H1 (cell line): ENCODE results near the gene EML4. TPM values are rescaled to one million over a fixed set of nuclear protein-coding genes. Genes with fewer than 3 reads are reported as not detected.

ENCODE experiments used
- EP300 ChIP-seq, 2 experiments: IDR thresholded peaks; 1 replicate in 1 of 2; 2 replicates in 1 of 2; pipeline ENCODE4 v1.6.1; 2011 to 2012; ENCODE audit warnings: low read depth in 2 of 2, low read length in 2 of 2, mild to moderate bottlenecking in 2 of 2, borderline replicate concordance in 1 of 2, inconsistent platforms in 1 of 2, moderate library complexity in 1 of 2
- KDM1A ChIP-seq: fragments of 200-600, 300-600 bp; sonication (generic); IDR thresholded peaks from 2 replicates; pipeline ENCODE4 v1.7.1; 2016; ENCODE audit warnings: mild to moderate bottlenecking, low read length, borderline replicate concordance
- KDM5A ChIP-seq: fragments of 200-600 bp; IDR thresholded peaks from 2 replicates; pipeline ENCODE4 v1.7.1; 2012; ENCODE audit warnings: mild to moderate bottlenecking, low read length, inconsistent platforms, mixed read lengths
- polyA plus RNA-seq, 7 experiments: library from polyadenylated mRNA; depleted of rRNA in 3 of 7; stranded (reverse) in 5 of 7; unstranded in 2 of 7; fragments of >200 nt in 5 of 7; fragments of 200-250 nt in 2 of 7; gene quantifications; 1 replicate in 5 of 7; 2 replicates in 1 of 7; 4 replicates in 1 of 7; pipeline versions ENCODE4 v1.2.1 to v1.2.3, GENCODE V29; 2011 to 2013; ENCODE audit warnings: missing spikeins in 2 of 7, mixed read lengths in 2 of 7
- total RNA-seq: library from RNA; stranded (reverse); fragmentation: NEBNext Ultra II Directional; extraction: Animal tissue kit (Norgen Biotek cat#: 25700); gene quantifications from 2 replicates; pipeline ENCODE4 v1.2.1, GENCODE V29; 2021

EML4 gene
- total and polyA plus RNA-seq, 2 of the 8 experiments (the other 6 are each of a cell fraction or from before 2014, with no cell fraction given) = 50.1 to 104 TPM

DNA sequence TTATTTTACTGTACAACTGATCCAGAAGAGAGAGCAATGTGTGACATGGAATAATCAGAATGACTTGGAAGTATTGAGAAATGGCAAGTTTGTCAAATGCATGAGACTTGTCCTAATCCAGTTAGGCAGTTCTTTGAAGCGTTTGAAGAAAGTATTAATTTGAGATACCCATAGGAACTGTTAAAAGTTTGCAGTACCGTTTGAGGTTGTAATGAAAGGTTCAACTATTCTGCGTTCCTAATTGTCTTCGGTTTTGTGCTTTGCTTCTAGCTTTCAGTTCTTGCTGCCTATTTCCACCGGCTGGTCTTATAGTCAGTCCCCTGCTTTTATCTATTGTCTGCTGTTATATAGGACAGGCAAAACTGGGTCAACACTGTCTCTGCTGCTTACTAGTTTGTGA lies 150.1 kb downstream of the EML4 start (continued):
- TF ChIP-seq KDM5A = no peak
- TF ChIP-seq KDM1A = no peak
- no peak for TF ChIP-seq EP300 (IDR thresholded peaks at IDR 0.05; ENCODE audit: borderline replicate concordance in 1 of 2, low read depth in 2 of 2, low read length in 2 of 2)
- TF ChIP-seq, all 59 proteins: peak for 0
